Measurements from ENCODE around the gene CHAF1A.

Gene CHAF1A

GRCh38 chr19:4391306-4391693 lies 11.1 kb upstream of the CHAF1A start:
- TF ChIP-seq CTCF (conservative IDR thresholded peaks at IDR 0.05; ENCODE audit: low read depth, low read length) = no peak
- peak; percentile 86 for DNase-seq (ENCODE audit: low read depth)
- H3K4me3 ChIP-seq (ENCODE audit: low read length) = no peak overlapping the region

- H3K4me3 ChIP-seq (ENCODE audit: low read length) = no peak overlapping the region
- no peak for DNase-seq (ENCODE audit: low read depth)
- TF ChIP-seq CTCF (conservative IDR thresholded peaks at IDR 0.05; ENCODE audit: low read depth, low read length) = no peak
Observed at GRCh38 chr19:4391701-4392483, 10.5 kb upstream of the CHAF1A start.

- peak; percentile 84 for DNase-seq (ENCODE audit: low read depth)
- no peak for TF ChIP-seq CTCF (conservative IDR thresholded peaks at IDR 0.05; ENCODE audit: low read depth, low read length)
- H3K4me3 ChIP-seq (ENCODE audit: low read length) = peak overlapping the region; percentile 22
Observed at GRCh38 chr19:4393947-4394590, 8.4 kb upstream of the CHAF1A start.

GRCh38 chr19:4396949-4397783 lies 5.3 kb upstream of the CHAF1A start:
- no peak for TF ChIP-seq CTCF (conservative IDR thresholded peaks at IDR 0.05; ENCODE audit: low read depth, low read length)
- DNase-seq (ENCODE audit: low read depth) = no peak
- H3K4me3 ChIP-seq (ENCODE audit: low read length) = no peak overlapping the region

- H3K4me3 ChIP-seq (ENCODE audit: low read length) = peak overlapping the region; percentile 74
- no peak for DNase-seq (ENCODE audit: low read depth)
- no peak for TF ChIP-seq CTCF (conservative IDR thresholded peaks at IDR 0.05; ENCODE audit: low read depth, low read length)
Observed at GRCh38 chr19:4399812-4400134, 2.7 kb upstream of the CHAF1A start.

GRCh38 chr19:4400135-4400936 lies 2.1 kb upstream of the CHAF1A start, which contains the start of gene SH3GL1:
Gene SH3GL1, minus strand, starts transcription at chr19:4400547. Its CDS starts 179 bp downstream, at chr19:4400368.
- no peak for DNase-seq (ENCODE audit: low read depth)
- peak within 1 kb of the TSS; percentile 74 for H3K4me3 ChIP-seq (ENCODE audit: low read length)
- TF ChIP-seq CTCF (conservative IDR thresholded peaks at IDR 0.05; ENCODE audit: low read depth, low read length) = peak; percentile 87

Measured in retinal pigment epithelial cell (primary cell).